ENCODE results near the gene YTHDF2. TPM values are rescaled to one million over a fixed set of nuclear protein-coding genes. Genes with fewer than 3 reads are reported as not detected.

The YTHDF2 gene
- total RNA-seq, 1 experiment from 2014 or later = 90.6 TPM

- RAD21 ChIA-PET (ENCODE audit: low non-redundant PET in 1 of 2, low total read pairs in 2 of 2, uncharacterized antibody in 2 of 2, unreplicated experiment in 2 of 2) = no interaction called here
- Histone ChIP-seq H3K4me3 (replicated peaks in 1 of 2; ENCODE audit: low read depth in 1 of 2, low read length in 2 of 2) (no peak overlapping the region), H3K27ac (ENCODE audit: low read depth, low read length) (no peak overlapping the region), H3K36me3 (ENCODE audit: control insufficient read depth in 1 of 2, insufficient read depth in 2 of 2, low read length in 2 of 2) (no peaks in the 10 kb centered on the region), H3K79me2 (ENCODE audit: insufficient read depth, low read length) (no peaks in the 10 kb centered on the region), H3K4me1 (ENCODE audit: control insufficient read depth in 1 of 2, insufficient read depth in 2 of 2, low read length in 2 of 2) (no peaks in the 10 kb centered on the region), H3K9ac (ENCODE audit: low read length) (no peak overlapping the region), H3K27me3 (ENCODE audit: insufficient read depth, low read length) (no peaks in the 10 kb centered on the region), H3K9me2 (ENCODE audit: insufficient read depth) (no peaks in the 10 kb centered on the region), H3K9me3 (ENCODE audit: control insufficient read depth in 1 of 2, insufficient read depth in 1 of 2, low read depth in 1 of 2, low read length in 2 of 2) (no peaks in the 10 kb centered on the region), H3K4me2 (ENCODE audit: low read length) (no peak overlapping the region), H4K20me1 (ENCODE audit: insufficient read depth) (no peaks in the 10 kb centered on the region), H2AFZ (ENCODE audit: low read depth, low read length, poor library complexity, severe bottlenecking) (no peak overlapping the region)
- POLR2A ChIA-PET = no interaction called here
- ATAC-seq (no peak), DNase-seq (ENCODE audit: low read depth, low spot score) (no peak)
- BruUV-seq (replicated peaks) = no TSS peak
- no peak for TF ChIP-seq POLR2A (IDR thresholded peaks at IDR 0.05; ENCODE audit: borderline replicate concordance, extremely low read depth, insufficient read depth, insufficient read length)
- TF ChIP-seq EZH2 (IDR thresholded peaks at IDR 0.05) = no peak
- no peak for TF ChIP-seq TCF7L2 (IDR thresholded peaks at IDR 0.05; ENCODE audit: borderline replicate concordance, extremely low read depth, insufficient read depth, insufficient read length)
- intact Hi-C loops (cut with micrococcal nuclease) = no loop called here
- CTCF ChIA-PET = interaction anchor here (0.6 kb wide), 1 partner anchor 11 kb away, joined by 3 read pairs; no protein-coding TSS in a partner anchor
These were observed 66.9 kb downstream of the YTHDF2 start for GRCh38 chr1:28803662-28804061.

GRCh38 chr1:28804071-28804470, 67.3 kb downstream of the YTHDF2 start:
- TF ChIP-seq CTCF (IDR thresholded peaks at IDR 0.05 in 2 of 3, conservative IDR thresholded peaks at IDR 0.05 in 1 of 3; ENCODE audit: borderline replicate concordance in 1 of 3, insufficient read depth in 1 of 3, low read depth in 2 of 3, low read length in 2 of 3) = no peak
- no peak for TF ChIP-seq EGR1 (IDR thresholded peaks at IDR 0.05; ENCODE audit: low read depth)
- TF ChIP-seq ELF1 (IDR thresholded peaks at IDR 0.05; ENCODE audit: borderline replicate concordance, low read depth) = no peak
- TF ChIP-seq RAD21 (IDR thresholded peaks at IDR 0.05; ENCODE audit: low read depth) = no peak
- no peak for TF ChIP-seq JUND (IDR thresholded peaks at IDR 0.05)
- TF ChIP-seq POLR2AphosphoS5 (IDR thresholded peaks at IDR 0.05; ENCODE audit: low read depth, low read length) = no peak
- no peak for TF ChIP-seq CEBPB (IDR thresholded peaks at IDR 0.05; ENCODE audit: low read depth)
- TF ChIP-seq REST (IDR thresholded peaks at IDR 0.05; ENCODE audit: low read depth) = no peak
- no peak for TF ChIP-seq SP1 (IDR thresholded peaks at IDR 0.05; ENCODE audit: low read depth)
- TF ChIP-seq MAX (IDR thresholded peaks at IDR 0.05) = no peak
- no peak for TF ChIP-seq EZH2phosphoT487 (IDR thresholded peaks at IDR 0.05; ENCODE audit: borderline replicate concordance)
- TF ChIP-seq ATF3 (IDR thresholded peaks at IDR 0.05) = no peak
- no peak for TF ChIP-seq EZH2 (IDR thresholded peaks at IDR 0.05)
- TF ChIP-seq CBX3 (IDR thresholded peaks at IDR 0.05; ENCODE audit: low read depth) = no peak
- TF ChIP-seq TCF7L2 (IDR thresholded peaks at IDR 0.05; ENCODE audit: borderline replicate concordance, extremely low read depth, insufficient read depth, insufficient read length) = no peak
- TF ChIP-seq FOSL1 (IDR thresholded peaks at IDR 0.05; ENCODE audit: low read depth) = no peak
- TF ChIP-seq ZFX (IDR thresholded peaks at IDR 0.05) = no peak
- H3K79me2 ChIP-seq (ENCODE audit: insufficient read depth, low read length) = no peaks in the 10 kb centered on the region
- H3K4me3 ChIP-seq (replicated peaks in 1 of 2; ENCODE audit: low read depth in 1 of 2, low read length in 2 of 2) = no peak overlapping the region
- no peaks in the 10 kb centered on the region for H3K4me1 ChIP-seq (ENCODE audit: control insufficient read depth in 1 of 2, insufficient read depth in 2 of 2, low read length in 2 of 2)
- DNase-seq (ENCODE audit: low read depth, low spot score) (no peak), ATAC-seq (no peak)
- H3K9me3 ChIP-seq (ENCODE audit: control insufficient read depth in 1 of 2, insufficient read depth in 1 of 2, low read depth in 1 of 2, low read length in 2 of 2) = no peaks in the 10 kb centered on the region
- H3K9me2 ChIP-seq (ENCODE audit: insufficient read depth) = no peaks in the 10 kb centered on the region
- ChIA-PET CTCF (no interaction called here), POLR2A (no interaction called here), RAD21 (ENCODE audit: low non-redundant PET in 1 of 2, low total read pairs in 2 of 2, uncharacterized antibody in 2 of 2, unreplicated experiment in 2 of 2) (no interaction called here)
- H3K4me2 ChIP-seq (ENCODE audit: low read length) = no peak overlapping the region
- H3K27ac ChIP-seq (ENCODE audit: low read depth, low read length) = no peak overlapping the region
- H3K9ac ChIP-seq (ENCODE audit: low read length) = no peak overlapping the region
- H2AFZ ChIP-seq (ENCODE audit: low read depth, low read length, poor library complexity, severe bottlenecking) = no peak overlapping the region
- no peaks in the 10 kb centered on the region for H3K27me3 ChIP-seq (ENCODE audit: insufficient read depth, low read length)
- no TSS peak for BruUV-seq (replicated peaks)
- H3K36me3 ChIP-seq (ENCODE audit: control insufficient read depth in 1 of 2, insufficient read depth in 2 of 2, low read length in 2 of 2) = no peaks in the 10 kb centered on the region
- intact Hi-C loops (cut with micrococcal nuclease) = no loop called here
- no peaks in the 10 kb centered on the region for H4K20me1 ChIP-seq (ENCODE audit: insufficient read depth)
